ENCODE data around the gene TRIP10.
"Not testable (repeated sequence)": the region's sequence is repeated elsewhere in the genome, so short reads cannot be mapped to it uniquely, and the experiment has no call there.

TRIP10 gene
- 2.0 to 5.9 reads per million in 2 donors for total RNA-seq

GRCh38 chr19:6739390-6739882, at the start of gene TRIP10:
TRIP10 (plus strand) TSS chr19:6739680; CDS start chr19:6739762, 82 bp downstream.
- DNase-seq, result peak; percentile 68 to 80 (median 72)

- no peak for DNase-seq
Observed at GRCh38 chr19:6690160-6690885, 49.2 kb upstream of the TRIP10 start.

GRCh38 chr19:6691342-6691741, 48.1 kb upstream of the TRIP10 start:
- DNase-seq, result no peak

- no peak for DNase-seq
Observed at GRCh38 chr19:6692027-6692426, 47.5 kb upstream of the TRIP10 start.

- no peak for DNase-seq
Observed at GRCh38 chr19:6693056-6693471, 46.4 kb upstream of the TRIP10 start.

- DNase-seq, result no peak
Observed at GRCh38 chr19:6693681-6694080, 45.8 kb upstream of the TRIP10 start.

- DNase-seq, result no peak
Observed at GRCh38 chr19:6694147-6694815, 45.2 kb upstream of the TRIP10 start.

- no peak for DNase-seq
Observed at GRCh38 chr19:6696239-6696820, 43.1 kb upstream of the TRIP10 start.

GRCh38 chr19:6697291-6697690, 42.2 kb upstream of the TRIP10 start:
- DNase-seq, result no peak

- DNase-seq, result no peak
Observed at GRCh38 chr19:6699935-6700334, 39.5 kb upstream of the TRIP10 start.

- DNase-seq, result no peak
Observed at GRCh38 chr19:6700586-6701316, 38.7 kb upstream of the TRIP10 start.

GRCh38 chr19:6705931-6706632, 33.4 kb upstream of the TRIP10 start:
- DNase-seq, result no peak

- no peak for DNase-seq
Observed at GRCh38 chr19:6706633-6706958, 32.9 kb upstream of the TRIP10 start.

- DNase-seq, result no peak
Observed at GRCh38 chr19:6707011-6707657, 32.3 kb upstream of the TRIP10 start.

GRCh38 chr19:6707658-6708018, 31.8 kb upstream of the TRIP10 start:
- no peak for DNase-seq

GRCh38 chr19:6708346-6708745, 31.1 kb upstream of the TRIP10 start:
- no peak for DNase-seq

GRCh38 chr19:6708913-6709312, 30.6 kb upstream of the TRIP10 start:
- not testable (repeated sequence) for DNase-seq

GRCh38 chr19:6709549-6709948, 29.9 kb upstream of the TRIP10 start:
- DNase-seq, result no peak

- DNase-seq, result no peak
Observed at GRCh38 chr19:6710273-6711077, 29.0 kb upstream of the TRIP10 start.

GRCh38 chr19:6711078-6711361, 28.5 kb upstream of the TRIP10 start:
- no peak for DNase-seq

- no peak for DNase-seq
Observed at GRCh38 chr19:6711605-6712004, 27.9 kb upstream of the TRIP10 start.

All from T-helper 2 cell (primary cell).